Chondrocyte (in vitro differentiated cells): ENCODE measurements around the gene CARNS1. TPM values are rescaled to one million over a fixed set of nuclear protein-coding genes. Genes with fewer than 3 reads are reported as not detected.

Source experiments
- DNase-seq: peaks from one replicate; pipeline ENCODE4 v3.0.0; 2021; ENCODE audit warnings: mixed read lengths, low spot score
- H3K27ac Mint-ChIP-seq: one replicate; pipeline ENCODE4 v1.8.0; 2021; ENCODE audit warnings: mild to moderate bottlenecking, moderate library complexity, mixed read lengths; ENCODE audit not compliant: unreplicated experiment
- H3K27me3 Mint-ChIP-seq: 2 replicates; pipeline ENCODE4 v1.8.0; 2021; ENCODE audit warnings: low read depth, mixed read lengths
- H3K36me3 Mint-ChIP-seq: 2 replicates; pipeline ENCODE4 v1.8.0; 2021; ENCODE audit warnings: low read depth, mixed read lengths
- H3K4me1 Mint-ChIP-seq: 2 replicates; pipeline ENCODE4 v1.8.0; 2021; ENCODE audit warnings: low read depth, mild to moderate bottlenecking, mixed read lengths
- H3K4me3 Mint-ChIP-seq: one replicate; pipeline ENCODE4 v1.8.0; 2021; ENCODE audit warnings: mild to moderate bottlenecking, moderate library complexity, mixed read lengths; ENCODE audit not compliant: unreplicated experiment
- H3K9me3 Mint-ChIP-seq: 2 replicates; pipeline ENCODE4 v1.8.0; 2021; ENCODE audit warnings: low read depth, mixed read lengths
- total RNA-seq: library from RNA; stranded (reverse); gene quantifications from 3 replicates; pipeline ENCODE4 v1.2.1, GENCODE V29; 2021
- TF ChIP-seq, protein P1 (sequence below): fragments of 200-600 bp; sonication (generic); IDR thresholded peaks from 2 replicates; pipeline ENCODE4 v1.5.0; 2021; ENCODE audit warnings: antibody characterized with exemption, mild to moderate bottlenecking, moderate library complexity

The CARNS1 gene
- total RNA-seq, 1 donor from 2014 or later: 1.8 TPM

DNA sequence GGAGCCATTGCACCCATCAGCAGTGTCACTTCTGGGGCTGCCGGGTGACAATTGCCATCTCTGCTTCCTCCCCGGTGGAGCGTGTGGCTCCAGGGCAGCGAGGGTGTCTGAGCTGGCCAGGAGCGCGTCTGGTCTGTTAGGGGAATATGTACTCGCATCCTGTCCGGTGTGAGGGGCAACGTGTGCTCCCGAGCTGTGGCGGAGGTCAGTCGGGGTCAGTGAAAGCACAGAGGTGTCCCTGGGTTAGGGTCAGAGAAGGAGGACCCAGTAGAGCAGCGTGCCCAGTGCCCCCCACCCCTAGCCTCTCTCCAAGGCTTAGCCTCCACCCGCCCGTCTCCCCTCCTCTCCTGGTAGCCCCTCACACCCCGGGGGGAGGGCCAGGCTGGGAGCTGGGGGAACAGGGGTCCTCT, 43.6 kb upstream of the CARNS1 start:
- Mint-ChIP-seq H3K4me3 (peak overlapping the region; percentile 71), H3K27me3 (no peaks in the 10 kb centered on the region), H3K9me3 (no peaks in the 10 kb centered on the region), H3K27ac (peak overlapping the region; percentile 59), H3K4me1 (peaks cover 52% of the 10 kb centered on the region), H3K36me3 (no peaks in the 10 kb centered on the region)
- DNase-seq: no peak
- TF ChIP-seq, protein P1, sequence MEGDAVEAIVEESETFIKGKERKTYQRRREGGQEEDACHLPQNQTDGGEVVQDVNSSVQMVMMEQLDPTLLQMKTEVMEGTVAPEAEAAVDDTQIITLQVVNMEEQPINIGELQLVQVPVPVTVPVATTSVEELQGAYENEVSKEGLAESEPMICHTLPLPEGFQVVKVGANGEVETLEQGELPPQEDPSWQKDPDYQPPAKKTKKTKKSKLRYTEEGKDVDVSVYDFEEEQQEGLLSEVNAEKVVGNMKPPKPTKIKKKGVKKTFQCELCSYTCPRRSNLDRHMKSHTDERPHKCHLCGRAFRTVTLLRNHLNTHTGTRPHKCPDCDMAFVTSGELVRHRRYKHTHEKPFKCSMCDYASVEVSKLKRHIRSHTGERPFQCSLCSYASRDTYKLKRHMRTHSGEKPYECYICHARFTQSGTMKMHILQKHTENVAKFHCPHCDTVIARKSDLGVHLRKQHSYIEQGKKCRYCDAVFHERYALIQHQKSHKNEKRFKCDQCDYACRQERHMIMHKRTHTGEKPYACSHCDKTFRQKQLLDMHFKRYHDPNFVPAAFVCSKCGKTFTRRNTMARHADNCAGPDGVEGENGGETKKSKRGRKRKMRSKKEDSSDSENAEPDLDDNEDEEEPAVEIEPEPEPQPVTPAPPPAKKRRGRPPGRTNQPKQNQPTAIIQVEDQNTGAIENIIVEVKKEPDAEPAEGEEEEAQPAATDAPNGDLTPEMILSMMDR: no peak

DNA sequence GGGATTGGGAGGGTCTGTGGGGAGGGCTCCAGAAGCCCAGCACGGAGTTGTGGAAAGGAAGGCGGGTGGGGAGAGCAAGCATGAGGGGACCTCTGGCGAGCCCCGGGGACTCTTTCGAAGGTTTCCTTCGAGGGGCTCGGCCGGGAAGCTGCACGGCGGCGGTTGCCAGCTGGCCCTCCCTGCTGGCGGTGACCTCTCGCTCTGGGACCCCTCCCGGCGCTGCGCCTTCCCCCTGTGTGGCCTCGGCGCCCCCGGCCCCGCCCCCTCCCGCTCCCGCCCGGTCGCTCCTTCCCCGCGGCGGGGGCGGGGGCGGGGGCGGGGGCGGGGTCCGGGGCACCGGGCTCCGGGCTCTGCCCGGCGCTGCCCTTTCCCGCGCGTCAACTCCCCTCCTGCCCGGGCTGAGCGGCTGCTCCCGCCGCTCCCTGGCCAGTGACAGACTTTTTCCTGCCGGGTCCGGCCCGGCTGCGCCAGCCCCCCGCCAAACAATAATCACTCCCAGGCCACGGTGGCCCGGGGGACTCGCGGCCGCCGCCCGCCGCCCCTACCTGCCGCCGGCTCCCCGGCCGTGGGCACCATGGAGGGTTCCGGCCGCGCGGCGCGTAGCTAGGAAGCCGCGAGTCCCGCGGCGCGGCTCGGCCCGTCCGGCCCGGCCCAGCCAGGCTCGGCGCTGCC, 43.0 kb upstream of the CARNS1 start:
- no peak for DNase-seq
- TF ChIP-seq, protein P1: no peak
- H3K9me3 Mint-ChIP-seq: no peaks in the 10 kb centered on the region
- H3K4me3 Mint-ChIP-seq: peak overlapping the region; percentile 71
- no peaks in the 10 kb centered on the region for H3K27me3 Mint-ChIP-seq
- H3K27ac Mint-ChIP-seq: no peak overlapping the region
- no peaks in the 10 kb centered on the region for H3K36me3 Mint-ChIP-seq
- H3K4me1 Mint-ChIP-seq: peaks cover 51% of the 10 kb centered on the region

DNA sequence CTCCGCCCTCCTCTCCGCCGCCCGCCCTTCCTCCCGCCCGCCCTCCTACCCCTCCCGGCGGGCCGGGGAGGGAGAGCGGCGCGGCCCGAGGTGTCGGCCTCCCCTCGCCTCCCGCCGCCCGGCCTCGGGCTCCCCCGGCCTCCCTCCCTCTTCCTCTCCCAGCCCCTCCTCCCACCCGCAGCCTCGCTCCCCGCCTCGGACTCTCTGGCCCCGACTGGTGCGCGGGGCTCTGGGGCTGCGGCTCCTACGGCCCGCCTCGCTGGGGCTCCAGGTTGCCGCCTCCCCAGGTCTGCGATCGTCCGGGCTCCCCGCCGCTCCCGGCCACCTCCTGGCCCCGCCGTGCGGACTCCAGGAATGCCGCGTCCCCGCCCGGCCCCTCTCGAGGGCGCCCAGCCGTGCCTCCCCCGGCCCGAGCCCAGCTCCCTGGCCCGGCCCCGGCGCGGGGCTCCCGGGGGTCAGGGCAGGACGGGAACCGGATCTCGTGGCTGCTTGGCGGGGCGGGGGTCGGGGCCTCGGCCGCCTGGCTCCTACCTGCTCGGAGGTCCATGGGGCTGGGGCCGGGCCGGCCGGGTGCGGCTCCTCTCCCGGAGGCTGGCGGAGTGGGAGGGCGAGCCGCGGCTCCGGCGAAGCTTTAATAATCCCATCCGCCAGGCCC, 42.4 kb upstream of the CARNS1 start, which contains the start of gene CLCF1:
CLCF1 (minus strand) TSS at position 606 of the 655 bp plus-strand sequence; CDS start at position 547, 59 bp downstream.
- Mint-ChIP-seq H3K9me3 (no peaks in the 10 kb centered on the region), H3K36me3 (no peaks in the 10 kb centered on the region), H3K27ac (peak within 1 kb of the TSS; percentile 96), H3K4me1 (peaks cover 48% of the 10 kb centered on the region), H3K27me3 (no peaks in the 10 kb centered on the region), H3K4me3 (peak within 1 kb of the TSS; percentile 83)
- DNase-seq: no peak
- TF ChIP-seq, protein P1: no peak

DNA sequence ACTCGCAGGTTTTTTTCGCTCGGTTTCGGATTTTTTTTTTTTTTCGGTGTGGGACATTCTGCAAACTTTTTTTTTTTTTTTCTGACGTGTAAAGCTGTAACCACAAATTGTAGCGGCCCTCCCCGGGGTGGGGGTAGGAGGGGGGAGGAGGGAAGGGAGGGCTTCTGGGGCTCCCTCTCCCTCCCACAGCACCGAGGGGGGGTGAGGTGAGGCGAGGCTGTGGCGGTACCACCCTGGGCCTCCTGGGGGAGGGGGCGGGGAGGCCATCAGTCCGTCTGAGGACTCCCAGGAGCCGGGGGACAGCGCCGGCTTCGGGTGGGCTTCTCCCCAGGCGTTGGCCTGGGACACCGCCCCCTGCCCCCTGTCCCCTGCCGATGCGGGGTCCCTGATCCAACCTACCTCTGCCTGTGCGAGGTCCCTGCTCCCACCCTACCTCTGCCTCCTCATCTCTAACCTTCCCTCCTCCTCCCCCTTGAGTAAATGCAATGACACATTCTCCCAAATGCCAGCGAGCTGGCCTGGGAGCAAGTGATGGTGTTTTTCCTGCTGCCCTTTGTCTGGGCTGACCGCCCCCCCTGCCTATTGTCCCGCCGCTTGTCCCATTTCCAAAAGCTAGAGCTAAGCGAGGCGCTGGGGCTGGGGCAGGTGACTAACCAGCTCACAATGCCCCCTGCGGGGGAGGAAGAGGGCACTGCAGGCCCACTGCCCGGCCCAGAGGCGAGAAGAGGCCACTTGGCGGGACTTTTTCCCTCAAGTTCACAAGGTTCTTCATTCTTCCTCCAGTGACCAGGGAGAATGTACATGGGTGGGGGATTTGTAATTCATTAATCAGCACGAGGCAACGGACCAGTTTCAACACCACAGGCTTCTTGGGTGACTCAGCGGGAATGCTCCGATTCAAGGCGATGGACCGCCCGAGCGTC, 41.6 kb upstream of the CARNS1 start:
- peak overlapping the region; percentile 83 for H3K4me3 Mint-ChIP-seq
- TF ChIP-seq, protein P1: peak; percentile 75
- H3K4me1 Mint-ChIP-seq: peaks cover 51% of the 10 kb centered on the region
- no peaks in the 10 kb centered on the region for H3K36me3 Mint-ChIP-seq
- no peaks in the 10 kb centered on the region for H3K9me3 Mint-ChIP-seq
- no peaks in the 10 kb centered on the region for H3K27me3 Mint-ChIP-seq
- peak overlapping the region; percentile 96 for H3K27ac Mint-ChIP-seq
- no peak for DNase-seq
